ENCODE measurements around the gene ZNF750. TPM values are rescaled to one million over a fixed set of nuclear protein-coding genes. Genes with fewer than 3 reads are reported as not detected.

The ZNF750 gene
- total and polyA plus RNA-seq, 2 experiments from 2014 or later, result 0.13 to 0.17 TPM

DNA sequence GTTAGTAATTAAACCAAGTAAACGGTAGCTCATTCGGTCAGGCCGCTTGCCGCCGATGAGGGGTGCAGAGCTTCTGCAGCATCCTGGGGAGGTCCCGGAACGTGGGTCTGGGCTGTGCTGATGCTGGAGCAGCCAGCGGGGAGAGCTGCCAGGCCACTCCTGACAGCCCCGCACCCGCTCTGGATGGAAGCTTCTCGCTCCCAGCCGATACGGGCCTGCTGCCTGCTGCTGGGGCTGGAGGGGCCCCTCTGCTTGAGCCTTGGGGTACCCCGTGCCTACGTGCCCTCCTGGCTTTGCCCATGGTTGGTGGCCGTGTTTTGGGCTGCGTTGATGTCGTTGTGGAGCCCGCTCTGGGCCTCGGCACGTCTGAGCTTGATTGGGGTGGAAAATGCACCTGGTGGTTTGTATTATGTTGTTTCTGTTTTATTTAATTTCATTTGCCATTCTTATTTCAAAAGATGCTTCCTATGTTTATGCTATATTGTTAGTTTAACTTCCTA is 41.6 kb upstream of the ZNF750 start:
- Histone ChIP-seq H3K9me2 (ENCODE audit: insufficient read depth) (no peaks in the 10 kb centered on the region), H3K79me2 (replicated peaks; ENCODE audit: insufficient read depth) (peaks cover 55% of the 10 kb centered on the region), H3K27me3 (ENCODE audit: insufficient read depth) (no peaks in the 10 kb centered on the region), H3K27ac (ENCODE audit: low read depth) (no peak overlapping the region), H3K4me1 (ENCODE audit: insufficient read depth) (no peaks in the 10 kb centered on the region), H3K36me3 (ENCODE audit: insufficient read depth) (no peaks in the 10 kb centered on the region), H3K4me2 (no peak overlapping the region), H4K20me1 (replicated peaks; ENCODE audit: insufficient read depth) (peaks cover 2% of the 10 kb centered on the region; the same call in 1 of the 2 replicates), H3F3A (replicated peaks; ENCODE audit: low read depth) (no peaks in the 10 kb centered on the region), H2AFZ (no peak overlapping the region), H3K4me3 (no peak overlapping the region)
- Mint-ChIP-seq H3K4me3 (no peak overlapping the region), H3K27me3 (ENCODE audit: insufficient read depth, low read depth, poor library complexity) (peaks cover 3% of the 10 kb centered on the region), H3K27ac (peak overlapping the region; percentile 60; the same call in 1 of the 2 replicates), H3K4me1 (peaks cover 26% of the 10 kb centered on the region), H3K36me3 (ENCODE audit: low read depth) (peaks cover 15% of the 10 kb centered on the region), H3K9me3 (no peaks in the 10 kb centered on the region)
- no peak for DNase-seq (ENCODE audit: low spot score)
- peak; percentile 41 for ATAC-seq
- TF ChIP-seq STAT1 (IDR thresholded peaks at IDR 0.05; ENCODE audit: unreplicated experiment) (no peak), EZH2phosphoT487 (IDR thresholded peaks at IDR 0.05; ENCODE audit: unreplicated experiment) (no peak), JUNB (IDR thresholded peaks at IDR 0.05; ENCODE audit: unreplicated experiment) (no peak), ZNF114 (CRISPR knock-in tag; IDR thresholded peaks at IDR 0.05) (no peak), EZH2 (IDR thresholded peaks at IDR 0.05; ENCODE audit: low read depth, unreplicated experiment) (no peak), POLR2AphosphoS5 (IDR thresholded peaks at IDR 0.05; ENCODE audit: low read depth) (no peak), NANOG (IDR thresholded peaks at IDR 0.05; ENCODE audit: borderline replicate concordance) (no peak)
- TF ChIP-seq, protein P1, sequence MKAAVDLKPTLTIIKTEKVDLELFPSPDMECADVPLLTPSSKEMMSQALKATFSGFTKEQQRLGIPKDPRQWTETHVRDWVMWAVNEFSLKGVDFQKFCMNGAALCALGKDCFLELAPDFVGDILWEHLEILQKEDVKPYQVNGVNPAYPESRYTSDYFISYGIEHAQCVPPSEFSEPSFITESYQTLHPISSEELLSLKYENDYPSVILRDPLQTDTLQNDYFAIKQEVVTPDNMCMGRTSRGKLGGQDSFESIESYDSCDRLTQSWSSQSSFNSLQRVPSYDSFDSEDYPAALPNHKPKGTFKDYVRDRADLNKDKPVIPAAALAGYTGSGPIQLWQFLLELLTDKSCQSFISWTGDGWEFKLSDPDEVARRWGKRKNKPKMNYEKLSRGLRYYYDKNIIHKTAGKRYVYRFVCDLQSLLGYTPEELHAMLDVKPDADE (IDR thresholded peaks at IDR 0.05), result no peak
- TF ChIP-seq, protein P2, sequence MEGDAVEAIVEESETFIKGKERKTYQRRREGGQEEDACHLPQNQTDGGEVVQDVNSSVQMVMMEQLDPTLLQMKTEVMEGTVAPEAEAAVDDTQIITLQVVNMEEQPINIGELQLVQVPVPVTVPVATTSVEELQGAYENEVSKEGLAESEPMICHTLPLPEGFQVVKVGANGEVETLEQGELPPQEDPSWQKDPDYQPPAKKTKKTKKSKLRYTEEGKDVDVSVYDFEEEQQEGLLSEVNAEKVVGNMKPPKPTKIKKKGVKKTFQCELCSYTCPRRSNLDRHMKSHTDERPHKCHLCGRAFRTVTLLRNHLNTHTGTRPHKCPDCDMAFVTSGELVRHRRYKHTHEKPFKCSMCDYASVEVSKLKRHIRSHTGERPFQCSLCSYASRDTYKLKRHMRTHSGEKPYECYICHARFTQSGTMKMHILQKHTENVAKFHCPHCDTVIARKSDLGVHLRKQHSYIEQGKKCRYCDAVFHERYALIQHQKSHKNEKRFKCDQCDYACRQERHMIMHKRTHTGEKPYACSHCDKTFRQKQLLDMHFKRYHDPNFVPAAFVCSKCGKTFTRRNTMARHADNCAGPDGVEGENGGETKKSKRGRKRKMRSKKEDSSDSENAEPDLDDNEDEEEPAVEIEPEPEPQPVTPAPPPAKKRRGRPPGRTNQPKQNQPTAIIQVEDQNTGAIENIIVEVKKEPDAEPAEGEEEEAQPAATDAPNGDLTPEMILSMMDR (conservative IDR thresholded peaks at IDR 0.05; ENCODE audit: low read depth in 2 of 2), result no peak
- TF ChIP-seq, protein P3, sequence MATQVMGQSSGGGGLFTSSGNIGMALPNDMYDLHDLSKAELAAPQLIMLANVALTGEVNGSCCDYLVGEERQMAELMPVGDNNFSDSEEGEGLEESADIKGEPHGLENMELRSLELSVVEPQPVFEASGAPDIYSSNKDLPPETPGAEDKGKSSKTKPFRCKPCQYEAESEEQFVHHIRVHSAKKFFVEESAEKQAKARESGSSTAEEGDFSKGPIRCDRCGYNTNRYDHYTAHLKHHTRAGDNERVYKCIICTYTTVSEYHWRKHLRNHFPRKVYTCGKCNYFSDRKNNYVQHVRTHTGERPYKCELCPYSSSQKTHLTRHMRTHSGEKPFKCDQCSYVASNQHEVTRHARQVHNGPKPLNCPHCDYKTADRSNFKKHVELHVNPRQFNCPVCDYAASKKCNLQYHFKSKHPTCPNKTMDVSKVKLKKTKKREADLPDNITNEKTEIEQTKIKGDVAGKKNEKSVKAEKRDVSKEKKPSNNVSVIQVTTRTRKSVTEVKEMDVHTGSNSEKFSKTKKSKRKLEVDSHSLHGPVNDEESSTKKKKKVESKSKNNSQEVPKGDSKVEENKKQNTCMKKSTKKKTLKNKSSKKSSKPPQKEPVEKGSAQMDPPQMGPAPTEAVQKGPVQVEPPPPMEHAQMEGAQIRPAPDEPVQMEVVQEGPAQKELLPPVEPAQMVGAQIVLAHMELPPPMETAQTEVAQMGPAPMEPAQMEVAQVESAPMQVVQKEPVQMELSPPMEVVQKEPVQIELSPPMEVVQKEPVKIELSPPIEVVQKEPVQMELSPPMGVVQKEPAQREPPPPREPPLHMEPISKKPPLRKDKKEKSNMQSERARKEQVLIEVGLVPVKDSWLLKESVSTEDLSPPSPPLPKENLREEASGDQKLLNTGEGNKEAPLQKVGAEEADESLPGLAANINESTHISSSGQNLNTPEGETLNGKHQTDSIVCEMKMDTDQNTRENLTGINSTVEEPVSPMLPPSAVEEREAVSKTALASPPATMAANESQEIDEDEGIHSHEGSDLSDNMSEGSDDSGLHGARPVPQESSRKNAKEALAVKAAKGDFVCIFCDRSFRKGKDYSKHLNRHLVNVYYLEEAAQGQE (IDR thresholded peaks at IDR 0.05; ENCODE audit: unreplicated experiment), result no peak
- TF ChIP-seq, protein P4, sequence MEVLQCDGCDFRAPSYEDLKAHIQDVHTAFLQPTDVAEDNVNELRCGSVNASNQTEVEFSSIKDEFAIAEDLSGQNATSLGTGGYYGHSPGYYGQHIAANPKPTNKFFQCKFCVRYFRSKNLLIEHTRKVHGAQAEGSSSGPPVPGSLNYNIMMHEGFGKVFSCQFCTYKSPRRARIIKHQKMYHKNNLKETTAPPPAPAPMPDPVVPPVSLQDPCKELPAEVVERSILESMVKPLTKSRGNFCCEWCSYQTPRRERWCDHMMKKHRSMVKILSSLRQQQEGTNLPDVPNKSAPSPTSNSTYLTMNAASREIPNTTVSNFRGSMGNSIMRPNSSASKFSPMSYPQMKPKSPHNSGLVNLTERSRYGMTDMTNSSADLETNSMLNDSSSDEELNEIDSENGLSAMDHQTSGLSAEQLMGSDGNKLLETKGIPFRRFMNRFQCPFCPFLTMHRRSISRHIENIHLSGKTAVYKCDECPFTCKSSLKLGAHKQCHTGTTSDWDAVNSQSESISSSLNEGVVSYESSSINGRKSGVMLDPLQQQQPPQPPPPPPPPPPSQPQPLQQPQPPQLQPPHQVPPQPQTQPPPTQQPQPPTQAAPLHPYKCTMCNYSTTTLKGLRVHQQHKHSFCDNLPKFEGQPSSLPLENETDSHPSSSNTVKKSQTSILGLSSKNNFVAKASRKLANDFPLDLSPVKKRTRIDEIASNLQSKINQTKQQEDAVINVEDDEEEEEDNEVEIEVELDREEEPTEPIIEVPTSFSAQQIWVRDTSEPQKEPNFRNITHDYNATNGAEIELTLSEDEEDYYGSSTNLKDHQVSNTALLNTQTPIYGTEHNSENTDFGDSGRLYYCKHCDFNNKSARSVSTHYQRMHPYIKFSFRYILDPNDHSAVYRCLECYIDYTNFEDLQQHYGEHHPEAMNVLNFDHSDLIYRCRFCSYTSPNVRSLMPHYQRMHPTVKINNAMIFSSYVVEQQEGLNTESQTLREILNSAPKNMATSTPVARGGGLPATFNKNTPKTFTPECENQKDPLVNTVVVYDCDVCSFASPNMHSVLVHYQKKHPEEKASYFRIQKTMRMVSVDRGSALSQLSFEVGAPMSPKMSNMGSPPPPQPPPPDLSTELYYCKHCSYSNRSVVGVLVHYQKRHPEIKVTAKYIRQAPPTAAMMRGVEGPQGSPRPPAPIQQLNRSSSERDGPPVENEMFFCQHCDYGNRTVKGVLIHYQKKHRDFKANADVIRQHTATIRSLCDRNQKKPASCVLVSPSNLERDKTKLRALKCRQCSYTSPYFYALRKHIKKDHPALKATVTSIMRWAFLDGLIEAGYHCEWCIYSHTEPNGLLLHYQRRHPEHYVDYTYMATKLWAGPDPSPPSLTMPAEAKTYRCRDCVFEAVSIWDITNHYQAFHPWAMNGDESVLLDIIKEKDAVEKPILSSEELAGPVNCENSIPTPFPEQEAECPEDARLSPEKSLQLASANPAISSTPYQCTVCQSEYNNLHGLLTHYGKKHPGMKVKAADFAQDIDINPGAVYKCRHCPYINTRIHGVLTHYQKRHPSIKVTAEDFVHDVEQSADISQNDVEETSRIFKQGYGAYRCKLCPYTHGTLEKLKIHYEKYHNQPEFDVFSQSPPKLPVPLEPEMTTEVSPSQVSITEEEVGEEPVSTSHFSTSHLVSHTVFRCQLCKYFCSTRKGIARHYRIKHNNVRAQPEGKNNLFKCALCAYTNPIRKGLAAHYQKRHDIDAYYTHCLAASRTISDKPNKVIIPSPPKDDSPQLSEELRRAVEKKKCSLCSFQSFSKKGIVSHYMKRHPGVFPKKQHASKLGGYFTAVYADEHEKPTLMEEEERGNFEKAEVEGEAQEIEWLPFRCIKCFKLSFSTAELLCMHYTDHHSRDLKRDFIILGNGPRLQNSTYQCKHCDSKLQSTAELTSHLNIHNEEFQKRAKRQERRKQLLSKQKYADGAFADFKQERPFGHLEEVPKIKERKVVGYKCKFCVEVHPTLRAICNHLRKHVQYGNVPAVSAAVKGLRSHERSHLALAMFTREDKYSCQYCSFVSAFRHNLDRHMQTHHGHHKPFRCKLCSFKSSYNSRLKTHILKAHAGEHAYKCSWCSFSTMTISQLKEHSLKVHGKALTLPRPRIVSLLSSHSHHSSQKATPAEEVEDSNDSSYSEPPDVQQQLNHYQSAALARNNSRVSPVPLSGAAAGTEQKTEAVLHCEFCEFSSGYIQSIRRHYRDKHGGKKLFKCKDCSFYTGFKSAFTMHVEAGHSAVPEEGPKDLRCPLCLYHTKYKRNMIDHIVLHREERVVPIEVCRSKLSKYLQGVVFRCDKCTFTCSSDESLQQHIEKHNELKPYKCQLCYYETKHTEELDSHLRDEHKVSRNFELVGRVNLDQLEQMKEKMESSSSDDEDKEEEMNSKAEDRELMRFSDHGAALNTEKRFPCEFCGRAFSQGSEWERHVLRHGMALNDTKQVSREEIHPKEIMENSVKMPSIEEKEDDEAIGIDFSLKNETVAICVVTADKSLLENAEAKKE (CRISPR knock-in tag; IDR thresholded peaks at IDR 0.05), result no peak

Measured in GM23338 (cell line).